Measurements from ENCODE around the gene DUSP2.

GRCh38 chr2:96111257-96111640, 34.0 kb downstream of the DUSP2 start:
- TF ChIP-seq CTCF (IDR thresholded peaks at IDR 0.05) = no peak
- TF ChIP-seq POLR2AphosphoS5 (IDR thresholded peaks at IDR 0.05) = no peak
- TF ChIP-seq POLR2A (IDR thresholded peaks at IDR 0.05) = no peak
